ENCODE results near the gene XCR1. TPM values are rescaled to one million over a fixed set of nuclear protein-coding genes. Genes with fewer than 3 reads are reported as not detected.
A peak's percentile ranks its signal among the peaks of the same experiment; 100 is the strongest.
"Not testable (repeated sequence)": the region's sequence is repeated elsewhere in the genome, so short reads cannot be mapped to it uniquely, and the experiment has no call there.

XCR1 gene
- total and polyA plus RNA-seq, 2 donors from 2014 or later = 1.4 TPM; not detected in 1

DNA sequence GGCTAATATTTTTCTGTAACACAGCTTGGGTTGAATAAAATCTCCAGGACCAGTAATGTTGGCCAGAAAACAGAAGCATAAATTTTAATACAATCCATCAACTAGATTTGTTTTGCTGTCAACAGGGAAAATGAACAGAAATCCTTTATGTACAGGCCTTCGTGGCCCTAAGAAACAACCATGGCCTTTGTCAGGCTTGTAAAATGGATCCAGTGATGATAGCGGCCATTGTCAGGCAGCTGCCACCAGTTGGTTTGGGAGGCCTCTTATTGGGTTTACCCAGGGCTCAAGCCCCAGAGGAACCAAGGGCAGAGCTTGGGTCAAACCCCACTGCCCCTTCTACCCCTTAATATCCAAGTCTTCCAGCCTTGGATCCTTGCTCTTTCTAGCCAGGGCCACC, 26.1 kb downstream of the XCR1 start:
- DNase-seq (no peak), FAIRE-seq (no peak)
- TF ChIP-seq, protein P1, sequence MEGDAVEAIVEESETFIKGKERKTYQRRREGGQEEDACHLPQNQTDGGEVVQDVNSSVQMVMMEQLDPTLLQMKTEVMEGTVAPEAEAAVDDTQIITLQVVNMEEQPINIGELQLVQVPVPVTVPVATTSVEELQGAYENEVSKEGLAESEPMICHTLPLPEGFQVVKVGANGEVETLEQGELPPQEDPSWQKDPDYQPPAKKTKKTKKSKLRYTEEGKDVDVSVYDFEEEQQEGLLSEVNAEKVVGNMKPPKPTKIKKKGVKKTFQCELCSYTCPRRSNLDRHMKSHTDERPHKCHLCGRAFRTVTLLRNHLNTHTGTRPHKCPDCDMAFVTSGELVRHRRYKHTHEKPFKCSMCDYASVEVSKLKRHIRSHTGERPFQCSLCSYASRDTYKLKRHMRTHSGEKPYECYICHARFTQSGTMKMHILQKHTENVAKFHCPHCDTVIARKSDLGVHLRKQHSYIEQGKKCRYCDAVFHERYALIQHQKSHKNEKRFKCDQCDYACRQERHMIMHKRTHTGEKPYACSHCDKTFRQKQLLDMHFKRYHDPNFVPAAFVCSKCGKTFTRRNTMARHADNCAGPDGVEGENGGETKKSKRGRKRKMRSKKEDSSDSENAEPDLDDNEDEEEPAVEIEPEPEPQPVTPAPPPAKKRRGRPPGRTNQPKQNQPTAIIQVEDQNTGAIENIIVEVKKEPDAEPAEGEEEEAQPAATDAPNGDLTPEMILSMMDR (IDR thresholded peaks at IDR 0.05; ENCODE audit: borderline replicate concordance, extremely low read depth, insufficient read depth) = no peak
- no peak overlapping the region for H3K4me3 ChIP-seq (ENCODE audit: low read length in 3 of 3)
- no peak overlapping the region for H3K9ac ChIP-seq (ENCODE audit: low read length in 3 of 3)
- no peaks in the 10 kb centered on the region for H3K27me3 ChIP-seq (ENCODE audit: control insufficient read depth, insufficient read depth, low read length)
- H3K36me3 ChIP-seq (ENCODE audit: control insufficient read depth in 2 of 3, insufficient read depth in 3 of 3, low read length in 3 of 3) = no peaks in the 10 kb centered on the region
- no peaks in the 10 kb centered on the region for H3K4me1 ChIP-seq (ENCODE audit: control insufficient read depth in 2 of 3, insufficient read depth in 2 of 3, low read depth in 1 of 3, low read length in 3 of 3)
- H3K9me3 ChIP-seq (ENCODE audit: control insufficient read depth in 2 of 3, insufficient read depth in 1 of 3, low read length in 3 of 3) = no peaks in the 10 kb centered on the region
- H3K27ac ChIP-seq (ENCODE audit: low read depth in 2 of 2, low read length in 2 of 2) = no peak overlapping the region
- intact Hi-C loops (cut with DNase I) = no loop called here

DNA sequence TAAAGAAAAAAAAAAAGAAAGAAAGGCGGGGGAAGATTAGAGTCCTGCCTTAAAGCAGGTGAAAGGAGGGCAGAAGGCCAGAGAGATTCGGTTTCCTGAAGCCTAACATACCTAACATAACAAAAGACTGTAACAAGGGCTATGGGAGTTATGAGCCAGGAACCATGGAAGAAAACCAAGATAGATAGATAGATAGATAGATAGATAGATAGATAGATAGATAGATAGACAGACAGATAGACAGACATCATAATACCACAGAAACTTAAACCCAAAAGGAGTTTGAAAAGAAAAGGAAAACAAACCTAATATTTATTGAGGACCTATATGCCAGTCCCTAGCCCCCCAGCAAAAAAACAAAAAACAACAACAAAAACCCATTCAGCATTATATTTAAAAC, 29.3 kb downstream of the XCR1 start:
- Histone ChIP-seq H3K9me3 (ENCODE audit: control insufficient read depth in 2 of 3, insufficient read depth in 1 of 3, low read length in 3 of 3) (no peaks in the 10 kb centered on the region), H3K27me3 (ENCODE audit: control insufficient read depth, insufficient read depth, low read length) (no peaks in the 10 kb centered on the region), H3K9ac (ENCODE audit: low read length in 3 of 3) (no peak overlapping the region), H3K4me1 (ENCODE audit: control insufficient read depth in 2 of 3, insufficient read depth in 2 of 3, low read depth in 1 of 3, low read length in 3 of 3) (peaks cover 0 to 5% (median 0%) of the 10 kb centered on the region in 3 donors), H3K4me3 (ENCODE audit: low read length in 3 of 3) (no peak overlapping the region), H3K36me3 (ENCODE audit: control insufficient read depth in 2 of 3, insufficient read depth in 3 of 3, low read length in 3 of 3) (no peaks in the 10 kb centered on the region), H3K27ac (ENCODE audit: low read depth in 2 of 2, low read length in 2 of 2) (no peak overlapping the region)
- DNase-seq (no peak), FAIRE-seq (no peak)
- intact Hi-C loops (cut with DNase I) = no loop called here
- TF ChIP-seq, protein P1 (IDR thresholded peaks at IDR 0.05; ENCODE audit: borderline replicate concordance, extremely low read depth, insufficient read depth) = no peak

- FAIRE-seq; H3K4me3 ChIP-seq (ENCODE audit: low read length in 3 of 3); H3K27ac ChIP-seq (ENCODE audit: low read depth in 2 of 2, low read length in 2 of 2); intact Hi-C loops (cut with DNase I); H3K9me3 ChIP-seq (ENCODE audit: control insufficient read depth in 2 of 3, insufficient read depth in 1 of 3, low read length in 3 of 3); H3K4me1 ChIP-seq (ENCODE audit: control insufficient read depth in 2 of 3, insufficient read depth in 2 of 3, low read depth in 1 of 3, low read length in 3 of 3); H3K9ac ChIP-seq (ENCODE audit: low read length in 3 of 3); H3K27me3 ChIP-seq (ENCODE audit: control insufficient read depth, insufficient read depth, low read length); DNase-seq; H3K36me3 ChIP-seq (ENCODE audit: control insufficient read depth in 2 of 3, insufficient read depth in 3 of 3, low read length in 3 of 3): not testable (repeated sequence)
These were observed 29.8 kb downstream of the XCR1 start for GRCh38 chr3:45997499-45997898.

GRCh38 chr3:45995236-45996192, 31.8 kb downstream of the XCR1 start, which contains the start of gene FYCO1:
Gene FYCO1, minus strand, starts transcription at chr3:45995824. Its CDS starts 10,914 bp downstream, at chr3:45984910.
- H3K9me3 ChIP-seq (ENCODE audit: control insufficient read depth in 2 of 3, insufficient read depth in 1 of 3, low read length in 3 of 3) = no peaks in the 10 kb centered on the region
- DNase-seq (peak; percentile 93 to 97 (median 94)), FAIRE-seq (no peak)
- no peaks in the 10 kb centered on the region for H3K36me3 ChIP-seq (ENCODE audit: control insufficient read depth in 2 of 3, insufficient read depth in 3 of 3, low read length in 3 of 3)
- H3K9ac ChIP-seq (ENCODE audit: low read length in 3 of 3) = peak within 1 kb of the TSS; percentile 44 to 93 (median 88)
- TF ChIP-seq, protein P1 (IDR thresholded peaks at IDR 0.05; ENCODE audit: borderline replicate concordance, extremely low read depth, insufficient read depth) = no peak
- H3K27me3 ChIP-seq (ENCODE audit: control insufficient read depth, insufficient read depth, low read length) = no peaks in the 10 kb centered on the region
- peaks cover 0 to 8% (median 4%) of the 10 kb centered on the region in 3 donors for H3K4me1 ChIP-seq (ENCODE audit: control insufficient read depth in 2 of 3, insufficient read depth in 2 of 3, low read depth in 1 of 3, low read length in 3 of 3)
- peak within 1 kb of the TSS; percentile 75 to 86 for H3K27ac ChIP-seq (ENCODE audit: low read depth in 2 of 2, low read length in 2 of 2)
- H3K4me3 ChIP-seq (ENCODE audit: low read length in 3 of 3) = peak within 1 kb of the TSS; percentile 71 to 93 (median 89)
- intact Hi-C loops (cut with DNase I) = no loop called here
